ENCODE results near the gene TUBGCP3. TPM values are rescaled to one million over a fixed set of nuclear protein-coding genes. Genes with fewer than 3 reads are reported as not detected.

The TUBGCP3 gene
- total RNA-seq, 4 donors from 2014 or later: 21.9 to 56.3 (median 29.3) TPM

GRCh38 chr13:112449545-112449930, 138.4 kb downstream of the TUBGCP3 start:
- Histone ChIP-seq H3K27me3 (peaks cover 0 to 10% of the 10 kb centered on the region in 2 donors), H3K27ac (no peak overlapping the region), H3K36me3 (no peaks in the 10 kb centered on the region), H3K9me3 (no peaks in the 10 kb centered on the region), H3K4me1 (no peaks in the 10 kb centered on the region), H3K4me3 (no peak overlapping the region)
- WGBS, 2 donors: 79 to 81% methylated on average over 16 of the region's 16 CpGs
- TF ChIP-seq POLR2A (IDR thresholded peaks at IDR 0.05) (no peak), EP300 (IDR thresholded peaks at IDR 0.05) (no peak), CTCF (IDR thresholded peaks at IDR 0.05) (no peak)
- no peak for DNase-seq (ENCODE audit: low spot score in 2 of 2)

GRCh38 chr13:112448621-112449544, 139.1 kb downstream of the TUBGCP3 start:
- Histone ChIP-seq H3K36me3 (no peaks in the 10 kb centered on the region), H3K4me3 (no peak overlapping the region), H3K4me1 (peaks cover 0 to 3% (median 0%) of the 10 kb centered on the region in 4 donors), H3K27ac (no peak overlapping the region), H3K9me3 (no peaks in the 10 kb centered on the region), H3K27me3 (peaks cover 0 to 15% of the 10 kb centered on the region in 2 donors)
- WGBS, 2 donors: 79 to 86% methylated on average over 18 to 19 of the region's 20 CpGs
- TF ChIP-seq CTCF (IDR thresholded peaks at IDR 0.05): no peak
- no peak for TF ChIP-seq POLR2A (IDR thresholded peaks at IDR 0.05)
- no peak for TF ChIP-seq EP300 (IDR thresholded peaks at IDR 0.05)
- no peak for DNase-seq (ENCODE audit: low spot score in 2 of 2)

GRCh38 chr13:112447761-112448603, 140.0 kb downstream of the TUBGCP3 start:
- H3K27ac ChIP-seq: no peak overlapping the region
- no peak for TF ChIP-seq POLR2A (IDR thresholded peaks at IDR 0.05)
- no peak for TF ChIP-seq CTCF (IDR thresholded peaks at IDR 0.05)
- no peak for TF ChIP-seq EP300 (IDR thresholded peaks at IDR 0.05)
- no peak for DNase-seq (ENCODE audit: low spot score in 2 of 2)
- peaks cover 0 to 11% (median 0%) of the 10 kb centered on the region in 4 donors for H3K4me1 ChIP-seq
- H3K9me3 ChIP-seq: no peaks in the 10 kb centered on the region
- H3K4me3 ChIP-seq: no peak overlapping the region
- peaks cover 0 to 24% of the 10 kb centered on the region in 2 donors for H3K27me3 ChIP-seq
- 84 to 86% methylated on average over 21 to 26 of the region's 27 CpGs for WGBS, 2 donors
- no peaks in the 10 kb centered on the region for H3K36me3 ChIP-seq

GRCh38 chr13:112447306-112447705, 140.6 kb downstream of the TUBGCP3 start:
- H3K9me3 ChIP-seq: no peaks in the 10 kb centered on the region
- TF ChIP-seq CTCF (IDR thresholded peaks at IDR 0.05) (no peak), EP300 (IDR thresholded peaks at IDR 0.05) (no peak), POLR2A (IDR thresholded peaks at IDR 0.05) (no peak)
- H3K4me1 ChIP-seq: peaks cover 0 to 11% (median 0%) of the 10 kb centered on the region in 4 donors
- 69 to 91% methylated on average over 2 of the region's 2 CpGs for WGBS, 2 donors
- H3K27ac ChIP-seq: no peak overlapping the region
- no peak for DNase-seq (ENCODE audit: low spot score in 2 of 2)
- H3K4me3 ChIP-seq: no peak overlapping the region
- no peaks in the 10 kb centered on the region for H3K36me3 ChIP-seq
- H3K27me3 ChIP-seq: peaks cover 0 to 31% of the 10 kb centered on the region in 2 donors

Measured in tibial nerve (tissue), 4 donors.